GM12891 (cell line): Measurements from ENCODE around the gene SLC37A2.
"Not testable (repeated sequence)": the region's sequence is repeated elsewhere in the genome, so short reads cannot be mapped to it uniquely, and the experiment has no call there.

Source experiments
- POLR2A ChIP-seq: IDR thresholded peaks from 2 replicates; pipeline ENCODE4 v1.6.1; 2011; ENCODE audit warnings: low read depth, low read length, control low read depth
- POLR2AphosphoS5 ChIP-seq: IDR thresholded peaks from 2 replicates; pipeline ENCODE4 v1.6.1; 2011; ENCODE audit warnings: low read depth, low read length, control low read depth

- not testable (repeated sequence) for TF ChIP-seq POLR2A, POLR2AphosphoS5
Observed at GRCh38 chr11:125029431-125029830, 33.7 kb upstream of the SLC37A2 start.
